GM21737 (cell line): ENCODE results near the gene ERG.

Source experiments
- ATAC-seq: cut with Tn5 transposase; IDR thresholded peaks from one replicate; pipeline ENCODE4 v1.9.1; 2021; ENCODE audit warnings: mild to moderate bottlenecking, moderate library complexity; ENCODE audit not compliant: unreplicated experiment

ERG gene

DNA sequence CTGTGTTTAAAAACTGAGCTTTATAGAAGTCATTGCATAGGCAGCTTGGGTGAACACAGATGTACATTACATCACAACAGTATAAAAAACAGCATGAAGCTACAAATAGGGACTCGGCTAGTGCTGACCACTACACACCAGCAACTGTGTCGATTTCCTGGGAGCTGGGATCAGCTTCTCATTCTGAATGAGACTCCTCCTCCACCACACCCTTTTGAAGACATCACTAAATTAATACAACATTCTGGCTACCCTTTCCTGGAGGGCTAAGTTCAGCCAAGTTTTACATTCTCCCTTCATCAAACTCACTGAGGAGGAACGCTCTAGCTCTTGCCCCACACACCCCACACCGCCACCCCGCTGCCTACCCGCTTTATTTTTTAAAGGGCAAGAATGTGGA lies 102.7 kb downstream of the ERG start:
- ATAC-seq = no peak

- ATAC-seq = no peak
Measured at GRCh38 chr21:38392661-38393060, 105.6 kb downstream of the ERG start.

GRCh38 chr21:38389896-38390295 lies 108.4 kb downstream of the ERG start:
- no peak for ATAC-seq

- no peak for ATAC-seq
Measured at GRCh38 chr21:38389354-38389676, 109.0 kb downstream of the ERG start.

DNA sequence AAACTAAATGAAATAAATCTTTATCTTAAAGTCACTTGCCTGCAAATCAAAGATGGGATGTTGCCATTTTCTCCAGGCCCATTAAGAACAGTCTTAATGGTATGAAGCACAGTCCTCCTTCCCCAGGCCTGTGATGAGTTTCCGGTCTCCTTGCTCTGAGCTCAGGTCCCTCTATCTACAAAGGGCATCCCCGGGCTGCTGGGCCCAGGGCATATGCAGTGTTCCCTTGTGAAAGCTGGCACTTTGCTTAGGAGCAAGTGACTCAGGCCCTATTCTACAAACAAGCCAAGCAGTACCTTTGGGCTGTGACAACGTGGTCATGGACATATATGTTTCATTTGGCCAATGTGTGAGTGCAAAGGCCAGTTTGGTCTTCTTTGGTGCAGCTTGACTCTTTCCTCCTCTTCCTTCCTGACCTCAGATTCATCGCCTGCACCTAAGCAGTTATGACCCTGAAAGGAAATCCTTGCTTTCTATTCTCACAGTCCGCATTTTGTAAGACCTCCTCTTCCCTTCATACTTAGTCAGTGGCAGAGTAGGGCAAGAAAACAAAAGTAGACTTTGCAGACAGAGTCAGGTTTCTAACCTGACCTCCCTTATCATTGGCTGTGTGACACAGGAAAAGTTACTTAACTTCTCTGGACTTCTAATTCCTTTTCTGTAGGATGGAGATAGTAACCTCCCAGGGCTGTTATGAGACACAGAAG lies 109.5 kb downstream of the ERG start:
- ATAC-seq = no peak

DNA sequence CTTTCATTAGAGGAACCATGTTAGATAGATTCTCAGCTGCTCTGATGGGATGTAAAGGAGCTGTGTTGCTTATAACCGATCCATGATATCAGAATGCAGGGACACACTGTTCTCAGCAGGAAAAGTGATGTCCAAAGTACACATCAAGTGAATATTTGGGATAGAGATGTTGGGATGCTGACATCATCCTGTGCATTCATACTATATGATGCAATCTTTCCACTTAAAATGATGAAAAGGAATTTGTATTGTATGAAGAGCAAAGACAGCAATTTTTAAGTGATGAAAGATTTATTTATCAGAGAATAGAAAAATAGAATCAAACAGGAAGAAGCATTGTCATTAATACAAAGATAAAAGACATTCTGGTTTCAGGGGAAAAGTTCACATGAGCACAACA lies 110.1 kb downstream of the ERG start:
- no peak for ATAC-seq

DNA sequence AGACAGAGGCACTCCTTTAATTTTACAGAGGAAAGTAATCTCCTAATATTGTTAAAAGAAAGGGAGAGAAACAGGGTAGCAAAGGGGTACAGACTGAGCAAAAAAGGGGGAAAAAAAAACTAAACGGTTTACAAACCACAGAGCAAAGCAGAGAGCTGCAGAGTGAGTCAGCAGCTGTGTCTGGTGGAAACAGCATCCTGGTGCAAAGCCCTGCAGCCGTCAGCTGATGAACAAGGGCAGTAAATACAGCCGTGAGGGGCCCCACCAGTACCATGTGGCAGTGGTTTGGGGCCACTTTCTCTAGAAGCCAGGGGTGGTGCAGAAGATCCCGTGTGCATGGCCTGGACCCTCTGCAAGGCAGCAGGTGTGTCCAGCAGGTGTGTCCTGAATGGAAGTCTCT lies 111.3 kb downstream of the ERG start:
- no peak for ATAC-seq

DNA sequence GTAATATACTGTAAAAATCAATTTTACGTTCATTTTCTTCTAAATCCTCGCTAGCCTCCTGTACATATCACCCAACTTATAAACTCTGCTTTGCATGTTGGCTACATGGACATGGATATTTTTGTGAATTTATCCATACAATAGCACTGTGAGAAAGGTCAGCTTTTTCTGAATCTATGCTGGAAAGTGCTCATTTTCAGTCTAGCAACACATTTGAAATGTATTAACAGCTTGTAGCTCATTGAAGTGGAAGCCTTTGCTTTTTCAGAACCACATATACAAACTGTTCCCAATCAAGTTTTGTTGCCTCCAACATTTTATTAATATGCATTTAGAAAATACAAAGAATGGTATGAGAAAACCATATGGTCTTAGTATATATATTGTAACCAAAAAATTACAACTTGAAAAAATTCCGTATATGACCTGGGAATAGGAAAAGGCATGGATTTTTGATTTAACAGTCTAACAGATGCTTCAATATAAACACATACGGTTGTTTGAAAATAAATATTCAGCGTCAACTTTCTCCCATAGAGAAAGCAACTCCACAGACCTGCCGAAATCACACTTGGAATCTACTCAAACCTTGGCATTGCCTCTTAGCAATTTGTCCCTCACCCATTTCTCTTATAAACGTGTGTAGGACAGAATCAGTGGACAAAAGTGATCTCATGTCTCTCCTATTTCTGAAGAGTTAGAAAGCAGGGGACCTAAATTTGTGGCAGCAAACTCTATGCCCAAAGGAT lies 112.7 kb downstream of the ERG start:
- no peak for ATAC-seq

DNA sequence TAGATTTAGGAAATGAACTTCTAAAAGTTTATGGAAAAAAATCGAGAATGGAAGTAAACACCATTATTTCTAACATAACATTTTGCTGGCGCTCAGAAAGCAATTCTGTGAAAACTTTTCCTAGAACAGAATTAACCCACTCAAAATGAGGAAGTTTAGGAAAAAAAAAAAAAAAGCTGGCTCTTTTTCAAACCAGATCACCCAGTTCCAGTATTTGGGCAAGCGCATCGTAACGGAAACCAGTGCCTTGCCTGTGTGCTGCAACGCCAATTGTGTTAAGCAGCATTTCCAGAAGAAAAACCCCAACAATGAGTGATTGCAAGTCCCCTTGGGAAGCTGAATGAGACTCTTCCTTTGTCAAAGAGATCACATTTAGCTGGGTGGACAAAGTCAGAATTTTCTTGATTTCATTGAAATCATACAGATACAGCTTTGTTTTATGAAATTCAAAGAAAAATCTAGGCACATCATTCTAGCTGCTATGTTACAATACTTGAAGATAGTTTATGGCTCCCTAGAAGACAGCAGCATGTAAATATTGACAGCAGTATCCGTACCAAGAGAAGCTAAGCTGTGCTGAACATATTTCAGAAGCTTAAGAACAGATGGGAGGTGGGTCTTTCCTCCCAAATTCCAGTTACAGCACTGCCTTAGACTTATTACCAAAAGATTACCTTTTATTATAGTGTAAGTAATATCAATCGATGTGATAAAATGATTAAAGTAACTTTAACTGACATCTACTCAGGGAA lies 113.4 kb downstream of the ERG start:
- ATAC-seq = no peak

DNA sequence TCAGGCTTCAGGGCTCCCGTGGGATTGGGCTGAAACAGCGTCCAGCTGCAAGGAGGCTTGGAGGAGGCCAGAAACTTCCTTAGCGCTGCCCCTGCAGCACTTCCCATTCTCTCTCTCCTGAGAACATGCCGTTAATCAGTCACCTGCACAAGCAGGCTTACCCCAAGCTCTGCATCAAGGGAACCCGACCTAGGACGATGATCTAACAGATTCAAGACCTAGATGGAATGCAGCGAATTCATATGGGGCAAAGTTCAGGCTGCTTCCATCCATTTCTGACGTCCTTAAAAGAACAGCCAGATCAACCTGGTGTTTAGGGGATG lies 114.1 kb downstream of the ERG start:
- no peak for ATAC-seq

GRCh38 chr21:38383411-38384237 lies 114.7 kb downstream of the ERG start:
- ATAC-seq = no peak

- no peak for ATAC-seq
Measured at GRCh38 chr21:38380481-38381137, 117.7 kb downstream of the ERG start.

GRCh38 chr21:38379147-38379546 lies 119.1 kb downstream of the ERG start:
- ATAC-seq = no peak

- no peak for ATAC-seq
Measured at GRCh38 chr21:38377165-38378088, 120.8 kb downstream of the ERG start.

- ATAC-seq = no peak
Measured at GRCh38 chr21:38376693-38377092, 121.6 kb downstream of the ERG start.

GRCh38 chr21:38376235-38376634 lies 122.0 kb downstream of the ERG start:
- no peak for ATAC-seq

GRCh38 chr21:38367646-38368045 lies 130.6 kb downstream of the ERG start:
- ATAC-seq = no peak

- no peak for ATAC-seq
Measured at GRCh38 chr21:38365521-38365920, 132.8 kb downstream of the ERG start.

DNA sequence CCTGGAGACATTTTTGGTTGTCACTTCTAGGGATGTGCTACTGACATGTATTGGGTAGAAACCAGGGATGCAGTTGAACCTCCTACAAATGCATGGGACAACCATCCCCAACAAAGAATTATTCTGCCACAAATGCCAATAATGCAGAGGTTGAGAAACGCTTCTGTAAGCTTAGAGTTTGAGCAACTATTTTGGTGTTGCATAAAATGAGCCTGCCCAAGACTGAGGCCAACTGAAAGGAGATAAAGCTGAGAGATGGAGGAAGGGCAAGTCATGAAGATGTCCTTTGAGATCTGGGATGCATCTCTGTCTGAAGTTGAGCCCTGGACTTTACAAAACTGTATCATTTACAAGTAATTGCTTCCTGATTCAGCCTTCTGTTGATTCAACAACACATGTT lies 134.6 kb downstream of the ERG start:
- no peak for ATAC-seq

DNA sequence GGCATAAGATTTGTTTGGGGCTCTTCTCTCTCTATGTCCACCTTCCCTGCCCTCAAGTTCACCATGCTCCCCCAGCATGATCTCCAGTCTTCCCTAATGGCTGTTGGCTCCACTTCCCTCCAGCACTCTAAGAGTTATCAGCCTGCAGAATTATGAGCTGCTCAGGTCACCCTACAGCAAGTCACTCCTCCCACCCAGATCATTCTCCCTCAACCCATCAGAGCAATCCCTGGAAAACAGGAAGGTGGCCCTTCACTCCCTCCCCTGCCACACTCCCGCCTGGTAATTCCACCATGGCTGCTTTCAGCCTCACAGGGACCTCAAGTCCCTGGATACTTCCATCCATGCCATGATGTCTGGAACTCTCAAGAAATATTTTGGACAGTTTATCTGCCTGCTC lies 137.0 kb downstream of the ERG start:
- ATAC-seq = no peak
